SK-N-SH (cell line): ENCODE data around the gene SLC31A1.

ENCODE experiments used
- EP300 ChIP-seq, 2 experiments: IDR thresholded peaks; 2 replicates each; pipeline versions ENCODE4 v1.4.0 to v1.6.1; 2012; ENCODE audit warnings: borderline replicate concordance in 1 of 2, low read depth in 1 of 2, low read length in 1 of 2
- EZH2phosphoT487 ChIP-seq: fragments of 200-600 bp; sonication (generic); IDR thresholded peaks from 2 replicates; pipeline ENCODE4 v1.6.1; 2017; ENCODE audit warnings: low read depth, mixed run types, mild to moderate bottlenecking, antibody characterized with exemption, moderate library complexity, borderline replicate concordance
- FOXM1 ChIP-seq: IDR thresholded peaks from 2 replicates; pipeline ENCODE4 v1.4.0; 2012; ENCODE audit warnings: low read depth, mild to moderate bottlenecking
- GABPA ChIP-seq: IDR thresholded peaks from 2 replicates; pipeline ENCODE4 v1.4.0; 2012; ENCODE audit warnings: low read depth, mild to moderate bottlenecking
- MXI1 ChIP-seq: IDR thresholded peaks from 2 replicates; pipeline ENCODE4 v1.6.1; 2012; ENCODE audit warnings: mild to moderate bottlenecking, low read depth, low read length, improper control_type of control experiment
- TAF1 ChIP-seq: IDR thresholded peaks from 2 replicates; pipeline ENCODE4 v1.6.1; 2012; ENCODE audit warnings: low read depth, mild to moderate bottlenecking, low read length, moderate library complexity, borderline replicate concordance
- TF ChIP-seq, protein P1 (sequence below): fragments of 200-600 bp; sonication (generic); IDR thresholded peaks from 2 replicates; pipeline ENCODE4 v1.6.1; 2017; ENCODE audit warnings: antibody characterized with exemption, mild to moderate bottlenecking, moderate library complexity

DNA sequence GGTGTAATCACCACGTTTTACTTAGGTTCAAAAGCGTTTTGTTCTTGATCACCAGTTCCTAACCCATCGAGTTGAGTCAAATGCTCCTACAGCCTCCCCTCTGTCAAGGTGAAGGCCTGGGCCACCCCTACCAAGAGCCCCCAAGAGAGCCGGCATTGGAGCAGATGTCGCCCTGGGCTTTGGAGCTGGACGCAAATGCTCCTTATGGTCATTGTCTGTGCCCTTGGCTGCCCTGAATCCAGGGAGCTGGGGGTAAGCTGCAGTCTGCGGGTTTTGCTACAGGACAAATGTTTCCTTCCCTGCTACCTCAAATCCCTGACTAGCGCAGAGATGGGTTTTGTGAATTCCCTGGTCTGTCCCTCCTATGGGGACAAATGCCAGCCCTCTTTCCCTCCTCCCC, 77.0 kb downstream of the SLC31A1 start:
- TF ChIP-seq, protein P1, sequence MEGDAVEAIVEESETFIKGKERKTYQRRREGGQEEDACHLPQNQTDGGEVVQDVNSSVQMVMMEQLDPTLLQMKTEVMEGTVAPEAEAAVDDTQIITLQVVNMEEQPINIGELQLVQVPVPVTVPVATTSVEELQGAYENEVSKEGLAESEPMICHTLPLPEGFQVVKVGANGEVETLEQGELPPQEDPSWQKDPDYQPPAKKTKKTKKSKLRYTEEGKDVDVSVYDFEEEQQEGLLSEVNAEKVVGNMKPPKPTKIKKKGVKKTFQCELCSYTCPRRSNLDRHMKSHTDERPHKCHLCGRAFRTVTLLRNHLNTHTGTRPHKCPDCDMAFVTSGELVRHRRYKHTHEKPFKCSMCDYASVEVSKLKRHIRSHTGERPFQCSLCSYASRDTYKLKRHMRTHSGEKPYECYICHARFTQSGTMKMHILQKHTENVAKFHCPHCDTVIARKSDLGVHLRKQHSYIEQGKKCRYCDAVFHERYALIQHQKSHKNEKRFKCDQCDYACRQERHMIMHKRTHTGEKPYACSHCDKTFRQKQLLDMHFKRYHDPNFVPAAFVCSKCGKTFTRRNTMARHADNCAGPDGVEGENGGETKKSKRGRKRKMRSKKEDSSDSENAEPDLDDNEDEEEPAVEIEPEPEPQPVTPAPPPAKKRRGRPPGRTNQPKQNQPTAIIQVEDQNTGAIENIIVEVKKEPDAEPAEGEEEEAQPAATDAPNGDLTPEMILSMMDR = no peak
- TF ChIP-seq MXI1 (no peak), EP300 (IDR thresholded peaks at IDR 0.05; ENCODE audit: borderline replicate concordance in 1 of 2, low read depth in 1 of 2, low read length in 1 of 2) (no peak), GABPA (no peak), FOXM1 (no peak), EZH2phosphoT487 (no peak), TAF1 (no peak)
